Endothelial cell (in vitro differentiated cells): Measurements from ENCODE around the gene VIPR2. TPM values are rescaled to one million over a fixed set of nuclear protein-coding genes. Genes with fewer than 3 reads are reported as not detected.

ENCODE experiments used
- DNase-seq: peaks from one replicate; pipeline ENCODE4 v3.0.0; 2021; ENCODE audit warnings: low spot score
- H3K27ac Mint-ChIP-seq: one replicate; pipeline ENCODE4 v1.8.0; 2021; ENCODE audit warnings: mixed read lengths, inconsistent platforms; ENCODE audit not compliant: unreplicated experiment
- H3K27me3 Mint-ChIP-seq: one replicate; pipeline ENCODE4 v1.8.0; 2021; ENCODE audit warnings: mild to moderate bottlenecking, moderate library complexity, mixed read lengths, inconsistent platforms; ENCODE audit not compliant: unreplicated experiment
- H3K36me3 Mint-ChIP-seq: one replicate; pipeline ENCODE4 v1.8.0; 2021; ENCODE audit warnings: mild to moderate bottlenecking, low read depth, mixed read lengths, inconsistent platforms; ENCODE audit not compliant: unreplicated experiment
- H3K4me1 Mint-ChIP-seq: one replicate; pipeline ENCODE4 v1.8.0; 2021; ENCODE audit warnings: mild to moderate bottlenecking, mixed read lengths, inconsistent platforms; ENCODE audit not compliant: unreplicated experiment
- H3K4me3 Mint-ChIP-seq: one replicate; pipeline ENCODE4 v1.8.0; 2021; ENCODE audit warnings: mild to moderate bottlenecking, mixed read lengths, inconsistent platforms; ENCODE audit not compliant: unreplicated experiment
- H3K9me3 Mint-ChIP-seq: one replicate; pipeline ENCODE4 v1.8.0; 2021; ENCODE audit warnings: mixed read lengths, inconsistent platforms; ENCODE audit not compliant: unreplicated experiment
- total RNA-seq: library from RNA; stranded (reverse); fragmentation: NEBNext Ultra II Directional; extraction: Animal tissue kit (Norgen Biotek cat#: 25700); gene quantifications from one replicate; pipeline ENCODE4 v1.2.1, GENCODE V29; 2021; ENCODE audit not compliant: unreplicated experiment
- TF ChIP-seq, protein P1 (sequence below): fragments of 200-600 bp; sonication (generic); IDR thresholded peaks from one replicate; pipeline ENCODE4 v1.5.0; 2021; ENCODE audit warnings: antibody characterized with exemption; ENCODE audit not compliant: unreplicated experiment

VIPR2 gene
- total RNA-seq, 1 donor from 2014 or later = 2.4 TPM

DNA sequence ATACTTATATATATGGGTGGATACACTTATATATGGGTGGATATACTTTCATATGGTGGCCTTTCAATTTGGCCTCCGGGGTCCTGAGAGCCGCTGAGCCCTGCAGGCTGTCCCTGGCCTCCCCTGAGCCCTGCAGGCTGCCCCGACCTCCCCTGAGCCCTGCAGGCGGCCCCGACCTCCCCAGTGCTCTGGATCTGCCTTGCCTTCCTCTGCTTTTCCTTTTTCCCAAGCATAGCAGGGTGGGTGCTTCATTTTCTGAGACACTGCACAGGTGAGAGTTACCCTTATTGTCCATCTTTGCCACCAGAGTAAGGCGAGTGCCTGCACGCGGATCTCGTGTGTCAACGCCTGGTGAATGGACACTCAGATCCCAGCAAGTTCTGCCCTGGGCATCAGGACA lies 106.6 kb downstream of the VIPR2 start:
- TF ChIP-seq, protein P1, sequence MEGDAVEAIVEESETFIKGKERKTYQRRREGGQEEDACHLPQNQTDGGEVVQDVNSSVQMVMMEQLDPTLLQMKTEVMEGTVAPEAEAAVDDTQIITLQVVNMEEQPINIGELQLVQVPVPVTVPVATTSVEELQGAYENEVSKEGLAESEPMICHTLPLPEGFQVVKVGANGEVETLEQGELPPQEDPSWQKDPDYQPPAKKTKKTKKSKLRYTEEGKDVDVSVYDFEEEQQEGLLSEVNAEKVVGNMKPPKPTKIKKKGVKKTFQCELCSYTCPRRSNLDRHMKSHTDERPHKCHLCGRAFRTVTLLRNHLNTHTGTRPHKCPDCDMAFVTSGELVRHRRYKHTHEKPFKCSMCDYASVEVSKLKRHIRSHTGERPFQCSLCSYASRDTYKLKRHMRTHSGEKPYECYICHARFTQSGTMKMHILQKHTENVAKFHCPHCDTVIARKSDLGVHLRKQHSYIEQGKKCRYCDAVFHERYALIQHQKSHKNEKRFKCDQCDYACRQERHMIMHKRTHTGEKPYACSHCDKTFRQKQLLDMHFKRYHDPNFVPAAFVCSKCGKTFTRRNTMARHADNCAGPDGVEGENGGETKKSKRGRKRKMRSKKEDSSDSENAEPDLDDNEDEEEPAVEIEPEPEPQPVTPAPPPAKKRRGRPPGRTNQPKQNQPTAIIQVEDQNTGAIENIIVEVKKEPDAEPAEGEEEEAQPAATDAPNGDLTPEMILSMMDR = no peak
- H3K4me1 Mint-ChIP-seq = peaks cover 8% of the 10 kb centered on the region
- no peaks in the 10 kb centered on the region for H3K27me3 Mint-ChIP-seq
- no peak overlapping the region for H3K4me3 Mint-ChIP-seq
- H3K36me3 Mint-ChIP-seq = peaks cover 7% of the 10 kb centered on the region
- no peak for DNase-seq
- no peak overlapping the region for H3K27ac Mint-ChIP-seq
- H3K9me3 Mint-ChIP-seq = no peaks in the 10 kb centered on the region

DNA sequence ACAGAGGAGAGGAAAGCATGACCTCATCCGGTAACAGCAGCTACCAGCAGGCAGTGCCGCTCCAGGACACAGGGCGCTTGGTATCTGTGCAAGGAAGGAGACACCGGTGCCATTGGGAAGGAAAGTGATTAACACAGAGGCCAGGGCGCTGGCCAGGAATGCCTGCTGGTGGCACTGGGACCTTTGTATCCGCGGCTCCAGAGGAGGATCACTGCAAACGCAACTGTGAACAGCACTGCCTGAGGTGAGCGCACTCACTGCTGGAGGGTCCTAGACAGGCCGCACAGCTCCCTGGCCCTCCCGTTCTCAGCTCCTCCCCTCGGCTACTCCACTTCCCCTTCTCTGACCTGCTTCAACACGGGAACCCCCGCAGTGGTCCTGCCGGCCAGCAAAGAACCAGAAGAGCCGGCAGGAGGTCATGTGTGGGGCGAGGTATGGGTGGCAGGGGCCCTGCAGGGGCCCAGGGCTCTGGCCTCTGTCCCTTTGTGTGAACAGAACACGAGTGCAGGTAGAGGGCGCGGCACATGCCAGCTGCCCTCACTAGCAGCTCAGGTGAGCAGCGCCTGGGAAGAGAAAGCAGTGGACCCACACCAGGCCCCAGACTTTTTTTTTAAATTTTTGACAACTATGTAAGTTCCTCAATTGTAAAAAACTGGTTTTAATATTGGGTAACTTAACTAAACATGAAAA lies 107.6 kb downstream of the VIPR2 start:
- peaks cover 8% of the 10 kb centered on the region for H3K4me1 Mint-ChIP-seq
- no peak for DNase-seq
- no peak overlapping the region for H3K4me3 Mint-ChIP-seq
- H3K27ac Mint-ChIP-seq = no peak overlapping the region
- peaks cover 7% of the 10 kb centered on the region for H3K36me3 Mint-ChIP-seq
- peaks cover 2% of the 10 kb centered on the region for H3K27me3 Mint-ChIP-seq
- TF ChIP-seq, protein P1 = no peak
- H3K9me3 Mint-ChIP-seq = no peaks in the 10 kb centered on the region

DNA sequence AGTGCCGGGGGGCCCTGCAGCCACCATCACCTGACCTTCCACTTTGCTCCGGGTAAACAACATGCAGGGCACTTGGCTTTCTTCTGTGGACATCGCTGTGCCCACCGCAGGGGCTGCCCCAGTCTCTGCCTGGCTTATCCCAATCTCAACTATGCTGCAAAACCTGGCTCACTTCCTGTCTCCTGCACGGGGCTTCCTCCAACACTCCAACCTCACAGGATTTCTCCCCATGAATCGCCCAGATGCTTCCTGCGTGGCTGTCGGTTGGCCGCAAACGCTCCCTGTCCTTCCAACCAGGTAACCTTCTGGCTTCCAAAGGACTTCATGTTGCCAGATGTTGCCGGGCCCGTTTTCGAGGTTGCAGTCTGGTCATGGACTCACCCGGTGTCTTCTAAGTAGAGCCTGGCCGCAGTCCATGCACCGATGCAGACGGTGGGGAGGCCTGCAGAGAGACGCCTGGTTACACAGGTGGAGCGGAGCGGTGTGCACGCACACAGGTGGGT lies 109.0 kb downstream of the VIPR2 start:
- Mint-ChIP-seq H3K27ac (no peak overlapping the region), H3K4me1 (peaks cover 8% of the 10 kb centered on the region), H3K27me3 (peaks cover 2% of the 10 kb centered on the region), H3K9me3 (no peaks in the 10 kb centered on the region), H3K4me3 (no peak overlapping the region), H3K36me3 (peaks cover 7% of the 10 kb centered on the region)
- DNase-seq = no peak
- TF ChIP-seq, protein P1 = no peak

DNA sequence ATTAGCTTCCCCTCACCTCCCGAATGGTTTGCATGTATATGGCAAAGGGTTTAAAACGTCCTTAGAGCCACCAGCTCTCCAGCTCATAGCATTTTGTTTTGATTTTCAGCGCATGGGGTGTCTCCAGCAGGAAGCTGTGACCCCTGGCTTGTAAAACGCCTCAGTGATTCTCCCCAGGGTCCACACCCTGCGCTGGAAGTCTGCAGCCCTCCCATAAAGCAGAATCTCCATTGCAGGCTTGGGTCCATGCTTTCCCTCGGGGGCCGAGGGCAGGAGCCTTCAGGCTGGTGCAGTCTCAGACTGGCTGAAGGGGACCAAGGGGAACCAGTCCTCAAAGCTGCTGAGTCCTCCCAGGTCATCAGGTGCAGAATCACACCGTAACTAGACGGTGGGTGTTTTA lies 109.7 kb downstream of the VIPR2 start:
- H3K4me1 Mint-ChIP-seq = peaks cover 8% of the 10 kb centered on the region
- H3K4me3 Mint-ChIP-seq = no peak overlapping the region
- H3K36me3 Mint-ChIP-seq = peaks cover 7% of the 10 kb centered on the region
- no peaks in the 10 kb centered on the region for H3K9me3 Mint-ChIP-seq
- TF ChIP-seq, protein P1 = no peak
- DNase-seq = no peak
- peaks cover 3% of the 10 kb centered on the region for H3K27me3 Mint-ChIP-seq
- H3K27ac Mint-ChIP-seq = no peak overlapping the region

DNA sequence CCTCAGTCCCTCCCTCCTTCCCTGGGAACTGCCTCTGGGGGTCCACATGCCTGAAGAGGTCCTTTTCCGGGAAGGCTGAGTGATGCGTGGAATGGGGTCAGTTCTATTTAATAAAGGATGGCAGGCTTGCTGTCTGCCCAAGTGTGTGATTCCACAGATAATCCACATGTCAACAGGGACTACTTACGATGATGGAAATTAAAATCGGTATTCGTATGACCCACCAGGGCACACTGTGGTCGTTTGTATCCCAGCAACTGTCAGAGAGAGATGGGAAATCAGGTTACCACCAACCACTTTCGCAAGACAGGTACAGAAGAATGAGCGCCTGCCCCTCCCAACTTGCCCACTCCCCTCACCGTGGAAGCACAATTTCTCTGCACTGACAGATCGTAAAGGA lies 110.3 kb downstream of the VIPR2 start:
- Mint-ChIP-seq H3K4me3 (no peak overlapping the region), H3K27ac (no peak overlapping the region), H3K27me3 (peaks cover 3% of the 10 kb centered on the region), H3K4me1 (peaks cover 8% of the 10 kb centered on the region), H3K36me3 (peaks cover 7% of the 10 kb centered on the region), H3K9me3 (no peaks in the 10 kb centered on the region)
- TF ChIP-seq, protein P1 = no peak
- no peak for DNase-seq
